ENCODE data around the gene NT5DC4. TPM values are rescaled to one million over a fixed set of nuclear protein-coding genes. Genes with fewer than 3 reads are reported as not detected.

Gene NT5DC4
- total RNA-seq, 2 experiments from 2014 or later: not detected

- Histone ChIP-seq H3K79me2 (ENCODE audit: insufficient read depth, low read depth, low read length) (no peaks in the 10 kb centered on the region), H3K4me1 (ENCODE audit: insufficient read depth, low read length, poor library complexity, severe bottlenecking) (no peaks in the 10 kb centered on the region), H3K9me3 (ENCODE audit: low read length) (no peaks in the 10 kb centered on the region), H3K27ac (ENCODE audit: low read depth, low read length, poor library complexity, severe bottlenecking) (no peak overlapping the region), H3K4me3 (ENCODE audit: low read depth, low read length, poor library complexity, severe bottlenecking) (no peak overlapping the region), H3K4me2 (ENCODE audit: low read length) (no peak overlapping the region), H3K9me2 (ENCODE audit: insufficient read depth, low read length) (no peaks in the 10 kb centered on the region), H4K20me1 (ENCODE audit: insufficient read depth, low read length) (no peaks in the 10 kb centered on the region), H3K36me3 (ENCODE audit: insufficient read depth, low read length) (peaks cover 27% of the 10 kb centered on the region), H2AFZ (ENCODE audit: low read length) (no peak overlapping the region)
- intact Hi-C loops (cut with micrococcal nuclease; ENCODE audit: unreplicated experiment): no loop called here
- ChIA-PET POLR2A (interaction anchor here (0.7 kb wide), 1 partner anchor 207 kb away, joined by 3 read pairs; no protein-coding TSS in a partner anchor), CTCF (ENCODE audit: unreplicated experiment) (no interaction called here)
- no peak for TF ChIP-seq EZH2phosphoT487 (IDR thresholded peaks at IDR 0.05; ENCODE audit: borderline replicate concordance, low read depth, low read length)
- TF ChIP-seq CTCF (conservative IDR thresholded peaks at IDR 0.05; ENCODE audit: low read length): no peak
- no TSS peak for BruUV-seq (replicated peaks)
- DNase-seq (ENCODE audit: low spot score): no peak
These were observed 13.1 kb downstream of the NT5DC4 start for GRCh38 chr2:112733871-112734270.

- H3K36me3 ChIP-seq (ENCODE audit: insufficient read depth, low read length): peaks cover 65% of the 10 kb centered on the region
- no peak overlapping the region for H3K27ac ChIP-seq (ENCODE audit: low read depth, low read length, poor library complexity, severe bottlenecking)
- no peaks in the 10 kb centered on the region for H4K20me1 ChIP-seq (ENCODE audit: insufficient read depth, low read length)
- no peak for DNase-seq (ENCODE audit: low spot score)
- H3K4me2 ChIP-seq (ENCODE audit: low read length): no peak overlapping the region
- no peak overlapping the region for H3K4me3 ChIP-seq (ENCODE audit: low read depth, low read length, poor library complexity, severe bottlenecking)
- intact Hi-C loops (cut with micrococcal nuclease; ENCODE audit: unreplicated experiment): no loop called here
- ChIA-PET POLR2A (interaction anchor here (0.6 to 0.9 kb wide), 2 partner anchors 26 to 113 kb away, joined by 3 read pairs; no protein-coding TSS in a partner anchor), CTCF (ENCODE audit: unreplicated experiment) (interaction anchor here (0.6 kb wide), 2 partner anchors 534 to 753 kb away, joined by 3 to 5 read pairs; no protein-coding TSS in a partner anchor)
- H2AFZ ChIP-seq (ENCODE audit: low read length): no peak overlapping the region
- no peaks in the 10 kb centered on the region for H3K4me1 ChIP-seq (ENCODE audit: insufficient read depth, low read length, poor library complexity, severe bottlenecking)
- TSS peak; percentile 49 for BruUV-seq (replicated peaks)
- TF ChIP-seq EZH2phosphoT487 (IDR thresholded peaks at IDR 0.05; ENCODE audit: borderline replicate concordance, low read depth, low read length): no peak
- H3K9me3 ChIP-seq (ENCODE audit: low read length): no peaks in the 10 kb centered on the region
- H3K9me2 ChIP-seq (ENCODE audit: insufficient read depth, low read length): no peaks in the 10 kb centered on the region
- no peaks in the 10 kb centered on the region for H3K79me2 ChIP-seq (ENCODE audit: insufficient read depth, low read depth, low read length)
These were observed 16.9 kb downstream of the NT5DC4 start for GRCh38 chr2:112737542-112738232.

- H2AFZ ChIP-seq (ENCODE audit: low read length): no peak overlapping the region
- DNase-seq (ENCODE audit: low spot score): no peak
- intact Hi-C loops (cut with micrococcal nuclease; ENCODE audit: unreplicated experiment): no loop called here
- CTCF ChIA-PET (ENCODE audit: unreplicated experiment): no interaction called here
- H4K20me1 ChIP-seq (ENCODE audit: insufficient read depth, low read length): no peaks in the 10 kb centered on the region
- POLR2A ChIA-PET: interaction anchor here (0.7 kb wide), 1 partner anchor 11 kb away, joined by 4 read pairs; no protein-coding TSS in a partner anchor
- no peak overlapping the region for H3K4me3 ChIP-seq (ENCODE audit: low read depth, low read length, poor library complexity, severe bottlenecking)
- H3K27ac ChIP-seq (ENCODE audit: low read depth, low read length, poor library complexity, severe bottlenecking): no peak overlapping the region
- H3K4me1 ChIP-seq (ENCODE audit: insufficient read depth, low read length, poor library complexity, severe bottlenecking): no peaks in the 10 kb centered on the region
- H3K36me3 ChIP-seq (ENCODE audit: insufficient read depth, low read length): peaks cover 93% of the 10 kb centered on the region
- TF ChIP-seq EZH2phosphoT487 (IDR thresholded peaks at IDR 0.05; ENCODE audit: borderline replicate concordance, low read depth, low read length): no peak
- no peak for TF ChIP-seq CTCF (conservative IDR thresholded peaks at IDR 0.05; ENCODE audit: low read length)
- no peaks in the 10 kb centered on the region for H3K79me2 ChIP-seq (ENCODE audit: insufficient read depth, low read depth, low read length)
- no peaks in the 10 kb centered on the region for H3K9me2 ChIP-seq (ENCODE audit: insufficient read depth, low read length)
- no peak overlapping the region for H3K4me2 ChIP-seq (ENCODE audit: low read length)
- H3K9me3 ChIP-seq (ENCODE audit: low read length): no peaks in the 10 kb centered on the region
- no TSS peak for BruUV-seq (replicated peaks)
These were observed 19.7 kb downstream of the NT5DC4 start for GRCh38 chr2:112740527-112740926.

All from OCI-LY7 (cell line).